HG03575 (cell line): ENCODE measurements around the gene NT5M.

ENCODE experiments used
- ATAC-seq: cut with Tn5 transposase; IDR thresholded peaks from one replicate; pipeline ENCODE4 v1.9.1; 2021; ENCODE audit not compliant: unreplicated experiment, insufficient number of reproducible peaks, low FRiP score; ENCODE audit errors: extremely low read depth

NT5M gene

GRCh38 chr17:17351356-17351891, 48.3 kb downstream of the NT5M start:
- ATAC-seq, result no peak

GRCh38 chr17:17351901-17352781, 49.0 kb downstream of the NT5M start:
- no peak for ATAC-seq

GRCh38 chr17:17352836-17353624, 49.9 kb downstream of the NT5M start:
- no peak for ATAC-seq

- ATAC-seq, result no peak
These were observed 50.7 kb downstream of the NT5M start for GRCh38 chr17:17353625-17354484.

- ATAC-seq, result no peak
These were observed 51.6 kb downstream of the NT5M start for GRCh38 chr17:17354560-17355349.

DNA sequence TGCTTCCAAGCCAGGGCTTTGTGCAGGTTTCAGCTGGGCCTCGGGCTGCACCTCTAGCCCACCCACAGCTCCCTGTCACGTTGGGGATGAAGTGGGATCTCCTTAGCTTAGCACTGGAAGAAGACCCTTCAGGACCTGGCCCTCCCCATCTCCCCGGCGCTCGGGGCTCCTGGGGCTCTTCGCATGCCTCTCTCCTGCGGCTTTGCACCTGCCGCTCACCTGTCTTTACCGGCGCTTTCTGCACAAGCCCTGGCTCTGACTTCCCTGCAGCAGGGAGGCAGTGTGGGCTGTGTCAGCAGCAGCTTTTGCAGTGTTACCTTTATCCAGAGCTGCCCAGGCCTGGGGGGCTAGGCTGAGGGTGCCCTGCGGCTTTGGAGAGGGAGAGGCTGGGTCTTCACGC, 52.3 kb downstream of the NT5M start:
- ATAC-seq, result no peak

GRCh38 chr17:17356149-17356930, 53.2 kb downstream of the NT5M start:
- no peak for ATAC-seq

DNA sequence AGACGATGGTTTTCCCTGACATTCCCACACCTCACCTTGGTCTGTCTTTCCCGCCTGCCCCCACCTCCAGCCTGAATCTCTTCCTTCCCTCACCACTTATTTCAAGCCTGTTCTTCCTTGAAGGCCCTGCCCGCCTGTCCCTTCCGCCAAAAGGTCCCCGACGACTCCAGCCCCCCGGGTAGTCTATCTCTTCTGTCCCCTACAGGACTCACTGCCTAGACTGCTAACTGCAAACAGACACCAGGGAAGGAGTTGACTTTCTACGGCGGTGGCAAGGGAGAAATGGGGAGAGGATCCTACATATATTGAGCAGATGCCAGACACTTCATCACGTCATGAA, 53.7 kb downstream of the NT5M start:
- ATAC-seq, result no peak

- ATAC-seq, result no peak
These were observed 55.0 kb downstream of the NT5M start for GRCh38 chr17:17358060-17358751.

- ATAC-seq, result no peak
These were observed 55.7 kb downstream of the NT5M start for GRCh38 chr17:17358866-17359265.

- ATAC-seq, result no peak
These were observed 56.1 kb downstream of the NT5M start for GRCh38 chr17:17359271-17359670.

DNA sequence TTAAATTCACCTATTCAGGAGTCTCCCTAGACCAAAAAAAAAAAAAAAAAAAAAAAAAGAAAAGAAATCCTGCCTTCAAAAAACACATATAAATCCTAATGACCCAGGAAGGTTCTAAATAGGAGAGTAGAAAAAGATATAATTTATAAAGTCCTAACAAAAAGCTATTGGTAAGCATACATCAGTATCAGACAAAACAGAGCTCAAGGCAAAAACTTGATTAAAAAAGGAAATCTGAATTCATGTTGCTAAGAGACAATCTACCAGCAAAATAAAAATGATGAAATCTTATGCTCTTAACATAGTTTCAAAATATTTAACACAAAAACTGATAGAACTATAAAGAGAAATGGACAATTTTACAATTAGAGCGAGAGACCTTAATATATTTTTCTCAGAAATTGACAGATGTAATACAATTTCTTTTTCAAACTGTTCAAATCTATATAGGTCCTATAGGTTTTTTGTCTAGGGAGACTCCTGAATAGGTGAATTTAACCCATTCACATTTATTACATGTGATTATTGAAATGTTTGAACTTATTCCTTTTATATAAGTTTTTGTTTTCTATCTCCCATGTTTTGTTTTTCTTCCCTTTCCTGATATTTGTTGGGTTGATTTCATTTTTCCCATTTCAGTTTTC, 57.0 kb downstream of the NT5M start:
- no peak for ATAC-seq

DNA sequence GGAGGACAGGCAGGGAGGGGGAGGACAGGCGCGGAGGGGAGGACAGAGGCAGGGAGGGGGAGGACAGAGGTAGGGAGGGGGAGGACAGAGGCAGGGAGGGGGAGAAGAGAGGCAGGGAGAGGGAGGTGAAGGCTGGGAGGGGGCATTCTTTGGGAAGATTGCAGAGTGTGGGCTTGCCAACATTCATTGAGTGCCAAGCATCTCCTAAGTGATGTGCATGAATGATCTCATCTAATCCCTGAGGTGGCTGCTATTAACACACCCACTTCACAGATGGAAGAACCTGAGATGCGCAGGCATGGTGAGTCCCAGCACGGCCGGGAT, 58.3 kb downstream of the NT5M start:
- ATAC-seq, result no peak

GRCh38 chr17:17361867-17362539, 58.8 kb downstream of the NT5M start:
- no peak for ATAC-seq

DNA sequence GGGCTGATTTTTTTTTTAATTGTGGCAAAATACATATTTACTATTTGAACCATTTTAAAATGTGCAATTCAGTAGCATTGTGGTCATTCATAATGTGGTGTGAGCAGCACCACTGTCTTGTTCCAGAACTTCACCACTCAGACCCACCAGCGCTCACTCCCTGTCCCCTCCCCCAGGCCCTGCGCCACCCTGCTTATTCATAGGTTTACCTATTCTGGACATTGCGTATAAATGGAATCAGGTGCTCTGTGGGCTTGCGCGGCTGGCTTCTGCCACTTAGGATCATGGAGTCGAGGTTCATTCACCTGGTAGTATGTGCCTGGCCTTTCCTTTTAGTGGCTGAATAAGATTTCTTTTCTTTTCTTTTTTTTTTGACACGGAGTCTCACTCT, 59.4 kb downstream of the NT5M start:
- ATAC-seq, result no peak

DNA sequence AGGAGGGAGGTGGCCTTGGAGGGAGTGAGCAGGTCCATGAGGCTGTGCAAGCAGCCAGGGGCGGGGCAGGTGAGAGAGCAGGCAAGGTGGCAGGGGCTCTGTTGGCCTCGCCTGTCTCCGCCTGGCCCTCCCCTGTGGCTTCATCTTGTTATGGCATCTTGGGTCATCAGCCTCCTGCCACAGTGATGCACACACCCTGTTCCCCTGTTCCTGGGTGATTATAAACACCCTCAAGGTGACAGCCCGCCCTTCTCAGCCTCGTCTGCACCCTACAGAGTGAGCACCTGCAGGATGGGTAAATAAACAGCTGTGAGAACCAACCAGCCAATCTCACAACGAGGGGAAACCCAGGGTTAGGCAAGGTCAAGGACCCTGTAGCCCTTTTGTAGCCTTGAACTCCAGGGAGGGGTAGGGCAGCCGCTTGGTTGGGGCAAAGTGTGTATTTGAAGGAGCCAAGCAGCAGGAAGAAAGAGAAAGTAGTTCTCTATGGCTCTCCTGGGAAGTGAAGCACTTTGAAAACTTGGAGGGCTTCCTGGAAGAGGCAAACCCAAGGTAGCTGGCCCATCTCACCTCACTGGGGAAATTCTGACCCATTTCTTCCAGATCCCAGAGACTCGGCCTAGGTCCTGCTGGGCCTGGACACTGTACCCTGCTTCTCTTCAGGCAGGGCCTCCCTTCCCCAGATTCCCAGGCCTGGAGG, 60.6 kb downstream of the NT5M start:
- ATAC-seq, result no peak
